Peyer's patch (tissue), 4 donors: ENCODE measurements around the gene FAM222A.

Experiments
- POLR2A ChIP-seq, 2 donors: fragments of 450-650 bp; IDR thresholded peaks; one replicate each; pipeline ENCODE4 v1.5.1; 2017; ENCODE audit warnings: antibody characterized with exemption in 2 of 2, mild to moderate bottlenecking in 2 of 2, moderate library complexity in 2 of 2
- TF ChIP-seq, protein P1 (sequence below), 6 experiments: fragments of 450-650 bp in 4 of 6; fragments of 200-600 bp in 2 of 6; sonication (generic) in 1 of 6; IDR thresholded peaks; one replicate each; pipeline ENCODE4 v1.5.1; 2017 to 2019; ENCODE audit warnings: antibody characterized with exemption in 6 of 6, mild to moderate bottlenecking in 3 of 6, moderate library complexity in 1 of 6

DNA sequence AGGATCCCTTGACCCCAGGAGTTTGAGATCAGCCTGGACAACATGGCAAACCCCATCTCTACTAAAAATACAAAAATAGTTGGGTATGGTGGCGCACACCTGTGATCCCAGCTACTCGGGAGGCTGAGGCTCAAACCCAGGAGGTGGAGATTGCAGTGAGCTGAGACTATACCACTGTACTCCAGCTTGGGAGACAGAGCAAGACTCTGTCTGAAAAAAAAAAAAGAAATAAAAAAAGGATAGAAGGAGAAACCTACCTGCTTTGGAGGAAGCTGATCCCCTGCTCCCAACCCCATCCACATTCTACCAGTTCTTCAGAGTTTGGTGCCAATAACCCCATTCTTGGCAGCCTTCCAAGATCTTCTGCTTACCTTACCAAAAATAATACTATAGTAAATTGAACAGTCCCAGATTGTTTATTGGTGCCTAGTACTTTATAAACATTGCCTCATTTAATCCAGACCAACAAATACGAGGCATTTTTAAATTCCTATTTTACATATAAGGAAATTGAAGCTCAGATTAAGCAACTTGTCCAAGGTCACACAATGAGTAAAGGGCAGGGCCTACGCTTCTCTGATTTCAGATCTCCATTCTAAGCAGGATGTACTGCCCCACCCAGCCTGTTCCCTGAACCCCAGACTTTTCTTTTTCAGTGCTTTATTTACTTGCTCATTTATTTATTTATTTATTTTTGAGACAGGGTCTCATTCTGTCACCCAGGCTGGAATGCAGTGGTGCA lies 33.2 kb upstream of the FAM222A start:
- TF ChIP-seq POLR2A (IDR thresholded peaks at IDR 0.05) = no peak
- TF ChIP-seq, protein P1, sequence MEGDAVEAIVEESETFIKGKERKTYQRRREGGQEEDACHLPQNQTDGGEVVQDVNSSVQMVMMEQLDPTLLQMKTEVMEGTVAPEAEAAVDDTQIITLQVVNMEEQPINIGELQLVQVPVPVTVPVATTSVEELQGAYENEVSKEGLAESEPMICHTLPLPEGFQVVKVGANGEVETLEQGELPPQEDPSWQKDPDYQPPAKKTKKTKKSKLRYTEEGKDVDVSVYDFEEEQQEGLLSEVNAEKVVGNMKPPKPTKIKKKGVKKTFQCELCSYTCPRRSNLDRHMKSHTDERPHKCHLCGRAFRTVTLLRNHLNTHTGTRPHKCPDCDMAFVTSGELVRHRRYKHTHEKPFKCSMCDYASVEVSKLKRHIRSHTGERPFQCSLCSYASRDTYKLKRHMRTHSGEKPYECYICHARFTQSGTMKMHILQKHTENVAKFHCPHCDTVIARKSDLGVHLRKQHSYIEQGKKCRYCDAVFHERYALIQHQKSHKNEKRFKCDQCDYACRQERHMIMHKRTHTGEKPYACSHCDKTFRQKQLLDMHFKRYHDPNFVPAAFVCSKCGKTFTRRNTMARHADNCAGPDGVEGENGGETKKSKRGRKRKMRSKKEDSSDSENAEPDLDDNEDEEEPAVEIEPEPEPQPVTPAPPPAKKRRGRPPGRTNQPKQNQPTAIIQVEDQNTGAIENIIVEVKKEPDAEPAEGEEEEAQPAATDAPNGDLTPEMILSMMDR (IDR thresholded peaks at IDR 0.05) = no peak
